ENCODE data around the gene DSCAM.

DSCAM gene

GRCh38 chr21:40562242-40563002 lies 284.5 kb downstream of the DSCAM start:
- in situ Hi-C loops (cut with MboI; ENCODE audit: low sequenced_read_pairs), result no loop called here

- in situ Hi-C loops (cut with MboI; ENCODE audit: low sequenced_read_pairs), result no loop called here
Measured at GRCh38 chr21:40556442-40556968, 290.5 kb downstream of the DSCAM start.

- in situ Hi-C loops (cut with MboI; ENCODE audit: low sequenced_read_pairs), result no loop called here
Measured at GRCh38 chr21:40555021-40555528, 291.9 kb downstream of the DSCAM start.

- in situ Hi-C loops (cut with MboI; ENCODE audit: low sequenced_read_pairs), result no loop called here
Measured at GRCh38 chr21:40553781-40554180, 293.2 kb downstream of the DSCAM start.

- in situ Hi-C loops (cut with MboI; ENCODE audit: low sequenced_read_pairs), result no loop called here
Measured at GRCh38 chr21:40547906-40548513, 298.9 kb downstream of the DSCAM start.

- in situ Hi-C loops (cut with MboI; ENCODE audit: low sequenced_read_pairs), result no loop called here
Measured at GRCh38 chr21:40546647-40547046, 300.3 kb downstream of the DSCAM start.

- in situ Hi-C loops (cut with MboI; ENCODE audit: low sequenced_read_pairs), result no loop called here
Measured at GRCh38 chr21:40540216-40540615, 306.7 kb downstream of the DSCAM start.

GRCh38 chr21:40534886-40535285 lies 312.1 kb downstream of the DSCAM start:
- in situ Hi-C loops (cut with MboI; ENCODE audit: low sequenced_read_pairs), result no loop called here

GRCh38 chr21:40531431-40532110 lies 315.4 kb downstream of the DSCAM start:
- in situ Hi-C loops (cut with MboI; ENCODE audit: low sequenced_read_pairs), result no loop called here

- in situ Hi-C loops (cut with MboI; ENCODE audit: low sequenced_read_pairs), result no loop called here
Measured at GRCh38 chr21:40531016-40531415, 315.9 kb downstream of the DSCAM start.

- in situ Hi-C loops (cut with MboI; ENCODE audit: low sequenced_read_pairs), result no loop called here
Measured at GRCh38 chr21:40517646-40518045, 329.3 kb downstream of the DSCAM start.

GRCh38 chr21:40516335-40516734 lies 330.6 kb downstream of the DSCAM start:
- in situ Hi-C loops (cut with MboI; ENCODE audit: low sequenced_read_pairs), result no loop called here

GRCh38 chr21:40512590-40512989 lies 334.4 kb downstream of the DSCAM start:
- in situ Hi-C loops (cut with MboI; ENCODE audit: low sequenced_read_pairs), result no loop called here

GRCh38 chr21:40507978-40508377 lies 339.0 kb downstream of the DSCAM start:
- in situ Hi-C loops (cut with MboI; ENCODE audit: low sequenced_read_pairs), result no loop called here

GRCh38 chr21:40505681-40506080 lies 341.3 kb downstream of the DSCAM start:
- in situ Hi-C loops (cut with MboI; ENCODE audit: low sequenced_read_pairs), result no loop called here

- in situ Hi-C loops (cut with MboI; ENCODE audit: low sequenced_read_pairs), result no loop called here
Measured at GRCh38 chr21:40505244-40505643, 341.7 kb downstream of the DSCAM start.

GRCh38 chr21:40504825-40505224 lies 342.1 kb downstream of the DSCAM start:
- in situ Hi-C loops (cut with MboI; ENCODE audit: low sequenced_read_pairs), result no loop called here

GRCh38 chr21:40496116-40496515 lies 350.8 kb downstream of the DSCAM start:
- in situ Hi-C loops (cut with MboI; ENCODE audit: low sequenced_read_pairs), result no loop called here

- in situ Hi-C loops (cut with MboI; ENCODE audit: low sequenced_read_pairs), result no loop called here
Measured at GRCh38 chr21:40490408-40490807, 356.6 kb downstream of the DSCAM start.

GRCh38 chr21:40489001-40489400 lies 358.0 kb downstream of the DSCAM start:
- in situ Hi-C loops (cut with MboI; ENCODE audit: low sequenced_read_pairs), result no loop called here

- in situ Hi-C loops (cut with MboI; ENCODE audit: low sequenced_read_pairs), result no loop called here
Measured at GRCh38 chr21:40481764-40482163, 365.2 kb downstream of the DSCAM start.

- in situ Hi-C loops (cut with MboI; ENCODE audit: low sequenced_read_pairs), result no loop called here
Measured at GRCh38 chr21:40474513-40474912, 372.4 kb downstream of the DSCAM start.

All from HL-60/S4 (cell line).